Tibial artery (tissue), 4 donors: ENCODE measurements around the gene TMEM214.

Source experiments
- DNase-seq, 2 donors: peaks; one replicate each; pipeline ENCODE4 v3.0.0-alpha.2; 2019
- H3K27ac ChIP-seq, 2 donors: fragments of 200-600 bp; sonication (generic) in 1 of 2; 1 replicate in 1 of 2; 2 replicates in 1 of 2; pipeline ENCODE4 v1.5.1; 2018 to 2019; ENCODE audit warnings: mild to moderate bottlenecking in 1 of 2
- H3K27me3 ChIP-seq, 2 donors: fragments of 200-600 bp; sonication (generic) in 1 of 2; one replicate each; pipeline versions ENCODE4 v1.5.1 to v1.6.0; 2016 to 2019
- H3K36me3 ChIP-seq, 3 donors: fragments of 200-600 bp; sonication (generic) in 2 of 3; one replicate each; pipeline ENCODE4 v1.5.1; 2016 to 2019; ENCODE audit warnings: mild to moderate bottlenecking in 2 of 3
- H3K4me1 ChIP-seq, 4 donors: fragments of 200-600 bp; sonication (generic) in 2 of 4; 1 replicate in 3 of 4; 2 replicates in 1 of 4; pipeline ENCODE4 v1.5.1; 2016 to 2019
- H3K4me3 ChIP-seq, 2 donors: fragments of 200-600 bp; sonication (generic) in 1 of 2; 1 replicate in 1 of 2; 2 replicates in 1 of 2; pipeline ENCODE4 v1.5.1; 2018 to 2019; ENCODE audit warnings: mild to moderate bottlenecking in 2 of 2
- H3K9me3 ChIP-seq, 3 donors: fragments of 200-600 bp; sonication (generic) in 1 of 3; one replicate each; pipeline ENCODE4 v1.5.1; 2016 to 2019
- CTCF ChIP-seq, 2 experiments: fragments of 200-600 bp in 1 of 2; fragments of 450-650 bp in 1 of 2; IDR thresholded peaks; one replicate each; pipeline ENCODE4 v1.5.1; 2017 to 2019; ENCODE audit warnings: antibody characterized with exemption in 2 of 2, mild to moderate bottlenecking in 1 of 2, moderate library complexity in 1 of 2
- intact Hi-C: fragments of 100-400 bp; cut with DNase I; formaldehyde crosslinking; loops from one replicate; pipeline ENCODE4 v1.15.0; 2023; ENCODE audit warnings: low total_unique reads

Gene TMEM214

GRCh38 chr2:27039871-27040270 is 7.1 kb downstream of the TMEM214 start:
- no peak for DNase-seq
- Histone ChIP-seq H3K4me3 (no peak overlapping the region), H3K9me3 (no peaks in the 10 kb centered on the region), H3K27me3 (no peaks in the 10 kb centered on the region), H3K27ac (no peak overlapping the region), H3K36me3 (peaks cover 50 to 69% (median 64%) of the 10 kb centered on the region in 3 donors), H3K4me1 (peaks cover 0 to 9% (median 5%) of the 10 kb centered on the region in 4 donors)
- intact Hi-C loops = loop anchor here (10.0 kb wide), 1 partner anchor 175 kb away; the partner anchor contains the start of genes ATRAID, CAD and SLC5A6
- TF ChIP-seq CTCF (IDR thresholded peaks at IDR 0.05) = no peak

GRCh38 chr2:27040282-27040681 is 7.5 kb downstream of the TMEM214 start:
- H3K9me3 ChIP-seq = no peaks in the 10 kb centered on the region
- H3K4me3 ChIP-seq = no peak overlapping the region
- H3K4me1 ChIP-seq = peaks cover 0 to 5% (median 2%) of the 10 kb centered on the region in 4 donors
- no peak for TF ChIP-seq CTCF (IDR thresholded peaks at IDR 0.05)
- DNase-seq = no peak
- H3K27me3 ChIP-seq = no peaks in the 10 kb centered on the region
- no peak overlapping the region for H3K27ac ChIP-seq
- peaks cover 50 to 65% (median 63%) of the 10 kb centered on the region in 3 donors for H3K36me3 ChIP-seq
- intact Hi-C loops = no loop called here

- Histone ChIP-seq H3K4me3 (no peak overlapping the region), H3K27ac (no peak overlapping the region), H3K36me3 (peaks cover 40 to 50% (median 49%) of the 10 kb centered on the region in 3 donors), H3K9me3 (no peaks in the 10 kb centered on the region), H3K4me1 (peaks cover 0 to 5% (median 2%) of the 10 kb centered on the region in 4 donors), H3K27me3 (no peaks in the 10 kb centered on the region)
- no peak for TF ChIP-seq CTCF (IDR thresholded peaks at IDR 0.05)
- intact Hi-C loops = no loop called here
- no peak for DNase-seq
Observed at GRCh38 chr2:27041752-27042151, 9.0 kb downstream of the TMEM214 start.

GRCh38 chr2:27042159-27042661 is 9.4 kb downstream of the TMEM214 start:
- Histone ChIP-seq H3K9me3 (no peaks in the 10 kb centered on the region), H3K27me3 (no peaks in the 10 kb centered on the region), H3K36me3 (peaks cover 35 to 45% (median 44%) of the 10 kb centered on the region in 3 donors), H3K27ac (no peak overlapping the region), H3K4me3 (no peak overlapping the region), H3K4me1 (peaks cover 0 to 5% (median 2%) of the 10 kb centered on the region in 4 donors)
- no peak for TF ChIP-seq CTCF (IDR thresholded peaks at IDR 0.05)
- DNase-seq = no peak
- intact Hi-C loops = no loop called here

- no peak for TF ChIP-seq CTCF (IDR thresholded peaks at IDR 0.05)
- Histone ChIP-seq H3K4me3 (no peak overlapping the region), H3K27me3 (no peaks in the 10 kb centered on the region), H3K36me3 (peaks cover 26 to 36% (median 35%) of the 10 kb centered on the region in 3 donors), H3K27ac (no peak overlapping the region), H3K9me3 (no peaks in the 10 kb centered on the region), H3K4me1 (peaks cover 0 to 5% (median 2%) of the 10 kb centered on the region in 4 donors)
- DNase-seq = no peak
- intact Hi-C loops = no loop called here
Observed at GRCh38 chr2:27042985-27043634, 10.3 kb downstream of the TMEM214 start.
